Omental fat pad (tissue), 4 donors: ENCODE data around the gene DHRS13. TPM values are rescaled to one million over a fixed set of nuclear protein-coding genes. Genes with fewer than 3 reads are reported as not detected.
A peak's percentile ranks its signal among the peaks of the same experiment; 100 is the strongest.
"Not testable (repeated sequence)": the region's sequence is repeated elsewhere in the genome, so short reads cannot be mapped to it uniquely, and the experiment has no call there.

Experiments
- ATAC-seq: fragments of 150-250 bp; one replicate; pipeline ENCODE4 v1.9.1; 2016; ENCODE audit warnings: mild to moderate bottlenecking, moderate library complexity; ENCODE audit not compliant: low FRiP score
- DNase-seq: peaks from one replicate; pipeline ENCODE4 v3.0.0-alpha.2; 2019; ENCODE audit warnings: low spot score
- total RNA-seq, 4 donors: library from RNA; depleted of rRNA; stranded (reverse); fragments of >200 nt; gene quantifications; one replicate each; pipeline ENCODE4 v1.1.0, GENCODE V29; 2016
- TF ChIP-seq, protein P1 (sequence below), 3 donors: fragments of 450-650 bp; IDR thresholded peaks; one replicate each; pipeline ENCODE4 v1.5.1; 2016 to 2017; ENCODE audit warnings: antibody characterized with exemption in 3 of 3, mild to moderate bottlenecking in 3 of 3, moderate library complexity in 2 of 3

DHRS13 gene
- total RNA-seq, 4 donors from 2014 or later = 5.0 to 11.3 (median 6.3) TPM

DNA sequence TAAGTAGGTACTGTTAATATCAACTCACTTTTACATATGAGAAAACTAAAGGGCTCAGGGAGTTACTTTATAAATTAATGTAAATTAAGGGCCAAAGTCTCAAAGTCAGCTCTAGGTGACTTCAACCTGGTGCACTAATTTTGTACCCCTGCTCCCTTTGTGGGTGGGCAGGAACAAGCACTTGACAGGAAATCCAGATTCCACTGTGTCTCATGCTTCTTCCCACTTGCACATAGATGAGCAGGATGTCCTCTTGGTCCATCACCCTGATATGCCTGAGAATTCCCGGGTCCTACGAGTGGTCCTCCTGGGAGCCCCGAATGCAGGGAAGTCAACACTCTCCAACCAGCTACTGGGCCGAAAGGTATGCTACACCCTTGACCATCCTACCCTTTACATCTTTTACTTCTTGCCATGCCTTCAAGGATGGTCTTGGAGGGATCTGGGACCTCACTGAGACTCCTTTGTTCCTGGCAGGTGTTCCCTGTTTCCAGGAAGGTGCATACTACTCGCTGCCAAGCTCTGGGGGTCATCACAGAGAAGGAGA, 46.8 kb downstream of the DHRS13 start:
- DNase-seq = no peak

DNA sequence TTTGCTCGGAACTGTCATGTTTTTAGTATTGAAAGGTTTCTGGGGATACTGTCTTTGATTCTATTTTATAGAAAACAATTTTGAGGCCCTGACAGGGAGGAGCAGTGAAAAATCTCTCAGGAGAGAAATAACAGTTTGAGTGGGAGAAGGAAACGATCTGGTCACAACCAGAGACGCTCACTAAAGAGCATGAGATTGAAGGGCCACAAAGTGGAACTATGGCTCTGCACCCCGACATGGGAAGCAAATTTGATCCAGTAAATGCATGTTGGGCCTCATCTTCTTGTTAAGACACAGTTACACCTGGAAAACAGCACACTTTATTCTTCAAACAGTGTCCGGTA, 47.6 kb downstream of the DHRS13 start:
- TF ChIP-seq, protein P1, sequence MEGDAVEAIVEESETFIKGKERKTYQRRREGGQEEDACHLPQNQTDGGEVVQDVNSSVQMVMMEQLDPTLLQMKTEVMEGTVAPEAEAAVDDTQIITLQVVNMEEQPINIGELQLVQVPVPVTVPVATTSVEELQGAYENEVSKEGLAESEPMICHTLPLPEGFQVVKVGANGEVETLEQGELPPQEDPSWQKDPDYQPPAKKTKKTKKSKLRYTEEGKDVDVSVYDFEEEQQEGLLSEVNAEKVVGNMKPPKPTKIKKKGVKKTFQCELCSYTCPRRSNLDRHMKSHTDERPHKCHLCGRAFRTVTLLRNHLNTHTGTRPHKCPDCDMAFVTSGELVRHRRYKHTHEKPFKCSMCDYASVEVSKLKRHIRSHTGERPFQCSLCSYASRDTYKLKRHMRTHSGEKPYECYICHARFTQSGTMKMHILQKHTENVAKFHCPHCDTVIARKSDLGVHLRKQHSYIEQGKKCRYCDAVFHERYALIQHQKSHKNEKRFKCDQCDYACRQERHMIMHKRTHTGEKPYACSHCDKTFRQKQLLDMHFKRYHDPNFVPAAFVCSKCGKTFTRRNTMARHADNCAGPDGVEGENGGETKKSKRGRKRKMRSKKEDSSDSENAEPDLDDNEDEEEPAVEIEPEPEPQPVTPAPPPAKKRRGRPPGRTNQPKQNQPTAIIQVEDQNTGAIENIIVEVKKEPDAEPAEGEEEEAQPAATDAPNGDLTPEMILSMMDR (IDR thresholded peaks at IDR 0.05) = no peak
- DNase-seq = no peak
- no peak for ATAC-seq

More for the DNA sequence above, 46.8 kb downstream of the DHRS13 start:
- TF ChIP-seq, protein P1 (IDR thresholded peaks at IDR 0.05) = no peak
- ATAC-seq = no peak

DNA sequence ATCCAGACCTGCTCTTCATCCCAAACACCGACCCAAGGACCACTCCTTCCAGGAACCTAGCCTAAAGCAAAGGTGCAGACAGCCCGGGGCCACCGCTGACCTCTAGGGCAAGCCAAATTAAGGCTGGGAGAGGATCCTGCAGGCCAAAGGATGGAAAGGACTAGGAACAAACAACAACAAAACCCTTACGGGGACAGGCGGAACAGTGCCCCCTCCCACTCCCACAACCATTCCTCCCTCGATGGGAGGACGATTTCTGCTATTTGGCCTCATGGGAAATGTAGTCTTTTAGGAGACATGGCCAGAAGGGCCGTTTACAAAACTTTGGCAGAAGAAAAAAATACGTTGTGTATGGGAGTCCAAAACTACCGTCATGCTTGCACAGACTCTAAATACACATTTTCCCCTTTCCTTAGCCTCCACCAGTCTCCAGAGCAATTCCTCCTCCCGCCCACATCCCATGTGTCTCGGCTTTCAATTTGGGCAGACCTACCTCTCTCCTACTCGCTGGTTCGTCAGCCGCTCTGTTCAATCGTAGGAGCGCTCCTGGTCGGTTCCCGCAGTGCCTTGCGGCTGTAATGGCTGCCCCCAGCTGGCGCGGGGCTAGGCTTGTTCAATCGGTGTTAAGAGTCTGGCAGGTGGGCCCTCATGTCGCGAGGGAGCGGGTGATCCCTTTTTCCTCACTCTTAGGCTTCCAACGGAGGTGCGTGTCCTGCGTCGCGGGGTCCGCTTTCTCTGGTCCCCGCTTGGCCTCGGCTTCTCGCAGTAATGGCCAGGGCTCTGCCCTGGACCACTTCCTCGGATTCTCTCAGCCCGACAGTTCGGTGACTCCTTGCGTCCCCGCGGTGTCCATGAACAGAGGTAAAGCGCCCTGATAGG, 48.2 kb downstream of the DHRS13 start, which contains the start of gene ERAL1:
TSS of gene ERAL1 (plus strand) at position 560 of the 879 bp plus-strand sequence. CDS start at position 579, 19 bp downstream.
- DNase-seq = peak; percentile 59
- TF ChIP-seq, protein P1 (IDR thresholded peaks at IDR 0.05) = no peak
- peak; percentile 97 for ATAC-seq

DNA sequence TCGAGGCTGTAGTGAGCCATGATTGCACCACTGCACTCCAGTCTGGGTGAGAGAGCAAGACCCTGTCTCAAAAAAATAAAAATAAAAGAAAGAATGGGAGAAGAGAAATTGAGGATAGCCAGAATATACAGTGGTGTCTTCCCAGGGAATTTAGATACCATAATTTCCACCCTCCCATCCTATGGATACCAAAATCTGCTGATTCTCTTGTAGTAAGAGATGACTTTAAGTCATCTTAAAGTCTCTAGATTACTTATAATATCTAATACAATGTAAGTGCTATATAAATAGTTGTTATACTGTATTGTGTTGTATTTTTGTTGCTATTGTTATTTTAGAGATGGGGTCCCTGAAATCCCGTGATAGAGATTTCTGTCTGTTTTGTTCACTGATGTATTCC, 49.6 kb downstream of the DHRS13 start:
- no peak for ATAC-seq
- TF ChIP-seq, protein P1 (IDR thresholded peaks at IDR 0.05) = no peak

DNA sequence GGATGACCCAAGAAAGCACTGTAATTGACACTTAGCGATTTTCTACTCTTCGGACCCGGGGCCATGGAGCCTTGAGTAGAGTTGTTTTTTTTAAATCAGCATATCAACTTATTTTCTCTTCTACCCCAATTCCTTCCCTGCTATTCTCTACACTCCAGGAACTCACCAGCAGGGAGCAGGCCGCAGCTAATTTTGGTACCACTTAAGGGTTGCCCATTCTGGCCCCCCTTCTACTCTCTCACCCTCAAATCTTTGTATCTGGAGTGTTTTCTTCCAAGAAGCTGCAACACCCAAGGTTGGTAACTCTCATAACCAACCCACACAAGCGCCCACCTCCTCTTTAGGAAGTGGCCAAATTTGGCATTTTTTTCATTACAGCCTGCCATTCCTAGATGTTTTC, 53.6 kb downstream of the DHRS13 start:
- DNase-seq (no peak), ATAC-seq (no peak)
- TF ChIP-seq, protein P1 (IDR thresholded peaks at IDR 0.05) = no peak

More for the DNA sequence above, 49.6 kb downstream of the DHRS13 start:
- DNase-seq = no peak

DNA sequence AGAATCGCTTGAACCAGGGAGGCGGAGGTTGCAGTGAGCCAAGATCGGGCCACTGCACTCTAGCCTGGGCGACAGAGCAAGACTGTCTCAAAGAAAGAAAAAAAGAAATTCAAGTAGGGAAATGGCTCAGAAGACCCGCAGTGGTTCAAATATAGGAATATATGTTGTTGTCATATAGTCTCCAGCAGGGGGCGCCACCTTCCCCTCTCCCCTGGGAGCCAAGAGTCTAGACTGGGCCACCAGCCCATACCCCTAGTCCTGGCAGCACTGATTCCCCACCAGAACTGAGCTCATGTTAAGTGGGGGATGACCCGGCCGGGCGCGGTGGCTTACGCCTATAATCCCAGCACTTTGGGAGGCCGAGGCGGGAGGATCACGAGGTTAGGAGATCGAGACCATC, 54.2 kb downstream of the DHRS13 start:
- not testable (repeated sequence) for ATAC-seq, DNase-seq

Other genes starting within 250 kb of the DHRS13 start
- gene SDF2, start 241.2 kb downstream of the DHRS13 start, total RNA-seq = 10 to 100 TPM; 38.2 to 44.4 (median 41.5) TPM
- gene SUPT6H, start 240.9 kb downstream of the DHRS13 start, total RNA-seq = 10 to 100 TPM; 51.9 to 98.8 (median 63.1) TPM
- gene PROCA1, start 191.2 kb downstream of the DHRS13 start, total RNA-seq = 1 to 10 TPM; 1.2 to 6.0 (median 1.8) TPM
- 100 to 1,000 TPM in 2 of 4 donors, 10 to 100 TPM in 2; 90.4 to 112 (median 101) TPM for gene RAB34, start 185.2 kb downstream of the DHRS13 start, total RNA-seq
- gene RPL23A, start 183.1 kb downstream of the DHRS13 start, total RNA-seq = 100 to 1,000 TPM; 568 to 719 (median 636) TPM
- gene TLCD1, start 176.8 kb downstream of the DHRS13 start, total RNA-seq = 1 to 10 TPM in 3 of 4 donors, not detected in 1; 2.1 to 5.2 (median 3.6) TPM
- 1 to 10 TPM; 1.9 to 3.4 (median 2.5) TPM for gene NEK8, start 174.3 kb downstream of the DHRS13 start, total RNA-seq
- 10 to 100 TPM in 2 of 4 donors, 1 to 10 TPM in 2; 8.4 to 66.7 (median 30.7) TPM for gene TRAF4, start 159.1 kb downstream of the DHRS13 start, total RNA-seq
- 10 to 100 TPM; 12.2 to 19.0 (median 14.0) TPM for gene FAM222B, start 60.3 kb downstream of the DHRS13 start, total RNA-seq
- 10 to 100 TPM; 21.3 to 35.9 (median 27.8) TPM for gene ERAL1, start 48.1 kb downstream of the DHRS13 start, total RNA-seq
- gene FLOT2, start 5.3 kb downstream of the DHRS13 start, total RNA-seq = 10 to 100 TPM; 51.1 to 95.0 (median 68.3) TPM
- gene PHF12, start 48.4 kb upstream of the DHRS13 start, total RNA-seq = 10 to 100 TPM; 15.6 to 47.1 (median 27.6) TPM
- gene SEZ6, start 103.0 kb upstream of the DHRS13 start, total RNA-seq = not detected
- gene PIPOX, start 140.1 kb upstream of the DHRS13 start, total RNA-seq = 1 to 10 TPM in 2 of 4 donors, under 1 TPM in 2; 0.82 to 4.9 (median 1.6) TPM